Keratinocyte (primary cell): Measurements from ENCODE around the gene COG5. TPM values are rescaled to one million over a fixed set of nuclear protein-coding genes. Genes with fewer than 3 reads are reported as not detected.
A peak's percentile ranks its signal among the peaks of the same experiment; 100 is the strongest.

Experiments used
- DNase-seq: peaks from one replicate; pipeline ENCODE4 v3.0.0-alpha.2; 2011; ENCODE audit warnings: low read depth, missing footprints, low spot score
- FAIRE-seq: peaks from 2 replicates; lab custom pipeline; 2011; peaks lifted over from hg19 to GRCh38; lab: Jason Lieb, UNC
- H2AFZ ChIP-seq: 2 replicates; pipeline ENCODE4 v1.6.0; 2012; ENCODE audit warnings: low read length, control low read depth, inconsistent platforms; ENCODE audit not compliant: control insufficient read depth
- H3K27ac ChIP-seq: 2 replicates; pipeline ENCODE4 v1.5.1; 2011; ENCODE audit warnings: low read length; ENCODE audit not compliant: control insufficient read depth, insufficient read depth
- H3K27me3 ChIP-seq: 3 replicates; pipeline ENCODE4 v1.6.0; 2011; ENCODE audit warnings: low read length; ENCODE audit not compliant: control insufficient read depth, insufficient read depth; ENCODE audit errors: extremely low read depth
- H3K36me3 ChIP-seq, 2 experiments: 2 replicates in 1 of 2; 3 replicates in 1 of 2; pipeline ENCODE4 v1.5.1; 2011; ENCODE audit warnings: low read length in 2 of 2, mild to moderate bottlenecking in 1 of 2; ENCODE audit not compliant: control insufficient read depth in 2 of 2, insufficient read depth in 2 of 2; ENCODE audit errors: extremely low read depth in 1 of 2
- H3K4me1 ChIP-seq: 3 replicates; pipeline ENCODE4 v1.5.1; 2011; ENCODE audit warnings: low read length; ENCODE audit not compliant: control insufficient read depth, insufficient read depth; ENCODE audit errors: extremely low read depth
- H3K4me2 ChIP-seq: 3 replicates; pipeline ENCODE4 v1.6.0; 2011; ENCODE audit warnings: low read depth, low read length; ENCODE audit not compliant: control insufficient read depth, insufficient read depth; ENCODE audit errors: extremely low read depth
- H3K4me3 ChIP-seq, 3 experiments: fragments of 200-600 bp in 1 of 3; sonication (generic) in 1 of 3; 2 replicates in 2 of 3; 3 replicates in 1 of 3; pipeline ENCODE4 v1.5.1; 2011 to 2016; ENCODE audit warnings: low read length in 3 of 3, mild to moderate bottlenecking in 3 of 3, control low read depth in 2 of 3, inconsistent platforms in 1 of 3, low read depth in 1 of 3, mixed read lengths in 1 of 3, mixed run types in 1 of 3, moderate library complexity in 1 of 3; ENCODE audit not compliant: control insufficient read depth in 2 of 3, insufficient read depth in 2 of 3; ENCODE audit errors: extremely low read depth in 1 of 3
- H3K79me2 ChIP-seq: 2 replicates; pipeline ENCODE4 v1.6.0; 2012; ENCODE audit warnings: low read length; ENCODE audit not compliant: control insufficient read depth, insufficient read depth
- H3K9ac ChIP-seq: 3 replicates; pipeline ENCODE4 v1.6.0; 2011; ENCODE audit warnings: low read length; ENCODE audit not compliant: control insufficient read depth, insufficient read depth; ENCODE audit errors: extremely low read depth
- H3K9me1 ChIP-seq: 3 replicates; pipeline ENCODE4 v1.6.0; 2011; ENCODE audit warnings: low read length; ENCODE audit not compliant: control insufficient read depth, insufficient read depth; ENCODE audit errors: extremely low read depth
- H3K9me3 ChIP-seq: 2 replicates; pipeline ENCODE4 v1.5.1; 2012; ENCODE audit warnings: low read depth, low read length; ENCODE audit not compliant: control insufficient read depth
- H4K20me1 ChIP-seq: 3 replicates; pipeline ENCODE4 v1.6.0; 2011; ENCODE audit warnings: low read length; ENCODE audit not compliant: control insufficient read depth, insufficient read depth; ENCODE audit errors: extremely low read depth
- EZH2 ChIP-seq: IDR thresholded peaks from one replicate; pipeline ENCODE4 v1.6.1; 2012; ENCODE audit warnings: inconsistent platforms, mild to moderate bottlenecking, low read length, moderate library complexity
- dilution Hi-C: fragments of 300-500 bp; cut with MboI; formaldehyde crosslinking; loops from one replicate; pipeline ENCODE4 v1.7.0; 2020; ENCODE audit warnings: low sequenced_read_pairs; ENCODE audit not compliant: extremely low pct_ligation_motif_present
- polyA plus RNA-seq, 5 experiments: library from polyadenylated mRNA; depleted of rRNA in 3 of 5; stranded (reverse) in 3 of 5; stranded (forward) in 1 of 5; unstranded in 1 of 5; fragments of >200 nt; gene quantifications; 1 replicate in 1 of 5; 2 replicates in 3 of 5; 3 replicates in 1 of 5; pipeline versions ENCODE4 v1.2.1 to v1.2.3, GENCODE V29; 2011 to 2012; ENCODE audit warnings: missing spikeins in 2 of 5, low read depth in 1 of 5, low replicate concordance in 1 of 5
- TF ChIP-seq, protein P1 (sequence below), 3 experiments: IDR thresholded peaks in 1 of 3; conservative IDR thresholded peaks in 1 of 3; optimal IDR thresholded peaks in 1 of 3; 2 replicates in 2 of 3; 3 replicates in 1 of 3; pipeline versions ENCODE3 to v1.5.1; 2011; ENCODE audit warnings: low read length in 3 of 3, mild to moderate bottlenecking in 3 of 3, moderate library complexity in 2 of 3, control low read depth in 1 of 3, inconsistent platforms in 1 of 3; ENCODE audit not compliant: insufficient read depth in 2 of 3; ENCODE audit errors: extremely low read depth in 1 of 3

The COG5 gene
- polyA plus RNA-seq, 1 donor (not counting 4 experiments of a cell fraction or from before 2014, with no cell fraction given), result 50.7 TPM

GRCh38 chr7:107292591-107292990 is 271.1 kb downstream of the COG5 start:
- Histone ChIP-seq H3K27ac (no peak overlapping the region), H3K4me2 (no peak overlapping the region), H3K9ac (no peak overlapping the region), H3K36me3 (no peaks in the 10 kb centered on the region), H3K4me3 (no peak overlapping the region), H2AFZ (no peak overlapping the region), H3K27me3 (no peaks in the 10 kb centered on the region), H3K79me2 (no peaks in the 10 kb centered on the region), H4K20me1 (no peaks in the 10 kb centered on the region), H3K9me3 (no peaks in the 10 kb centered on the region), H3K9me1 (no peaks in the 10 kb centered on the region), H3K4me1 (peaks cover 8% of the 10 kb centered on the region)
- dilution Hi-C loops, result no loop called here
- no peak for DNase-seq
- TF ChIP-seq, protein P1, sequence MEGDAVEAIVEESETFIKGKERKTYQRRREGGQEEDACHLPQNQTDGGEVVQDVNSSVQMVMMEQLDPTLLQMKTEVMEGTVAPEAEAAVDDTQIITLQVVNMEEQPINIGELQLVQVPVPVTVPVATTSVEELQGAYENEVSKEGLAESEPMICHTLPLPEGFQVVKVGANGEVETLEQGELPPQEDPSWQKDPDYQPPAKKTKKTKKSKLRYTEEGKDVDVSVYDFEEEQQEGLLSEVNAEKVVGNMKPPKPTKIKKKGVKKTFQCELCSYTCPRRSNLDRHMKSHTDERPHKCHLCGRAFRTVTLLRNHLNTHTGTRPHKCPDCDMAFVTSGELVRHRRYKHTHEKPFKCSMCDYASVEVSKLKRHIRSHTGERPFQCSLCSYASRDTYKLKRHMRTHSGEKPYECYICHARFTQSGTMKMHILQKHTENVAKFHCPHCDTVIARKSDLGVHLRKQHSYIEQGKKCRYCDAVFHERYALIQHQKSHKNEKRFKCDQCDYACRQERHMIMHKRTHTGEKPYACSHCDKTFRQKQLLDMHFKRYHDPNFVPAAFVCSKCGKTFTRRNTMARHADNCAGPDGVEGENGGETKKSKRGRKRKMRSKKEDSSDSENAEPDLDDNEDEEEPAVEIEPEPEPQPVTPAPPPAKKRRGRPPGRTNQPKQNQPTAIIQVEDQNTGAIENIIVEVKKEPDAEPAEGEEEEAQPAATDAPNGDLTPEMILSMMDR (optimal IDR thresholded peaks at IDR 0.05 in 1 of 3, IDR thresholded peaks at IDR 0.05 in 1 of 3, conservative IDR thresholded peaks at IDR 0.05 in 1 of 3; ENCODE audit: extremely low read depth in 1 of 3, insufficient read depth in 2 of 3, low read length in 3 of 3), result no peak
- TF ChIP-seq EZH2, result no peak
- no peak for FAIRE-seq

GRCh38 chr7:107291434-107291833 is 272.3 kb downstream of the COG5 start:
- Histone ChIP-seq H3K4me1 (peaks cover 8% of the 10 kb centered on the region), H3K27ac (no peak overlapping the region), H3K9me1 (no peaks in the 10 kb centered on the region), H3K79me2 (no peaks in the 10 kb centered on the region), H4K20me1 (no peaks in the 10 kb centered on the region), H3K9ac (no peak overlapping the region), H3K36me3 (no peaks in the 10 kb centered on the region), H3K4me2 (no peak overlapping the region), H3K9me3 (no peaks in the 10 kb centered on the region), H3K4me3 (no peak overlapping the region), H3K27me3 (no peaks in the 10 kb centered on the region), H2AFZ (no peak overlapping the region)
- FAIRE-seq (peak; percentile 86), DNase-seq (peak; percentile 2)
- dilution Hi-C loops, result no loop called here
- TF ChIP-seq, protein P1 (optimal IDR thresholded peaks at IDR 0.05 in 1 of 3, IDR thresholded peaks at IDR 0.05 in 1 of 3, conservative IDR thresholded peaks at IDR 0.05 in 1 of 3; ENCODE audit: extremely low read depth in 1 of 3, insufficient read depth in 2 of 3, low read length in 3 of 3), result no peak
- no peak for TF ChIP-seq EZH2
